GM23248 (cell line): ENCODE data around the gene GRK6.

Experiments
- EZH2 ChIP-seq: fragments of 200-600 bp; sonication (generic); IDR thresholded peaks from 2 replicates; pipeline ENCODE4 v1.6.1; 2018; ENCODE audit warnings: antibody characterized with exemption, mild to moderate bottlenecking; ENCODE audit not compliant: insufficient read depth, poor library complexity, severe bottlenecking
- EZH2phosphoT487 ChIP-seq: fragments of 200-600 bp; sonication (generic); IDR thresholded peaks from 2 replicates; pipeline ENCODE4 v1.6.1; 2018; ENCODE audit warnings: antibody characterized with exemption, moderate library complexity, mild to moderate bottlenecking, low read depth; ENCODE audit not compliant: insufficient read depth

DNA sequence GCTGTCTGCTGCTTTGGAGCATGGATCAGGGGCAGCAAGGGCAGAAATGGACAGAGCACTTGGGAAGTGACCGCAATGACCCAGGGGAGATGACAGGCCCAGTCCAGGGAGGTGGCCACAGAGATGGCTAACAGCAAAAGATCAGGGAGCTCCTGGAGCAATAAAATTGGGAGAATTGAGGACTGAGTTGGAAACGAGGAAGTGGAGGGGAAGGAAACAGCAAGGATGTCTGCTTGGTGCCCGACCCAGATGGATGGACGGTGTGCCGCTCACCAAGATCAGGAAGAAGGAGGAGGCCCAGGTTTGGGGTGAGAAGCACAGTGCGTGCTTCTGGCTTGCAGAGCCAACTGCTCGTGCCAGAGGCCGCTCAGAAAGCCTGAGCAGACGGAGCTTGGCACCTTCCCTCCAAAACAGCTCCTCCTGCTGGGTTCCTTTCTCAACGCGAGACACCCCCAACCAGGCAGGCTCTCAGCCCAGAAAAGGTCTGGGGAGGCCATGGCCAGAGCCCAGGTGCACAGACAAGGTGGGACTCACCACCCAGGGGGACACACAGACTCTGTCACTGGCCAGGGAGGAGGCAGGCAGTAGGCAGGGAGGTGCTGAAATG, 44.0 kb upstream of the GRK6 start:
- TF ChIP-seq EZH2: no peak
- no peak for TF ChIP-seq EZH2phosphoT487
